Brain microvascular endothelial cell (primary cell): ENCODE results near the gene KLK2.

Source experiments
- DNase-seq: peaks from one replicate; pipeline ENCODE4 v3.0.0-alpha.2; 2020
- H3K27ac ChIP-seq: fragments of 250-450 bp; sonication (Bioruptor Pico); 2 replicates; pipeline ENCODE4 v1.5.1; 2020; ENCODE audit warnings: mild to moderate bottlenecking, moderate library complexity
- H3K27me3 ChIP-seq: fragments of 250-450 bp; sonication (Bioruptor Pico); replicated peaks from 2 replicates; pipeline ENCODE4 v1.5.1; 2020; ENCODE audit warnings: mild to moderate bottlenecking
- H3K36me3 ChIP-seq: fragments of 250-450 bp; sonication (Bioruptor Pico); replicated peaks from 2 replicates; pipeline ENCODE4 v1.5.1; 2020; ENCODE audit warnings: mild to moderate bottlenecking
- H3K4me3 ChIP-seq: 2 replicates; pipeline ENCODE4 v1.5.1; 2011; ENCODE audit warnings: low read depth, mild to moderate bottlenecking, control low read depth, low read length, moderate library complexity
- in situ Hi-C: cut with HindIII; loops from 2 replicates; pipeline ENCODE4 v1.10.0; 2017; ENCODE audit warnings: low sequenced_read_pairs, low pct_ligation_motif_present
- TF ChIP-seq, protein P1 (sequence below): IDR thresholded peaks from 2 replicates; pipeline ENCODE4 v1.5.1; 2011; ENCODE audit warnings: low read depth, mild to moderate bottlenecking, moderate library complexity, low read length, control low read depth, inconsistent platforms; ENCODE audit errors: missing control alignments

The KLK2 gene

DNA sequence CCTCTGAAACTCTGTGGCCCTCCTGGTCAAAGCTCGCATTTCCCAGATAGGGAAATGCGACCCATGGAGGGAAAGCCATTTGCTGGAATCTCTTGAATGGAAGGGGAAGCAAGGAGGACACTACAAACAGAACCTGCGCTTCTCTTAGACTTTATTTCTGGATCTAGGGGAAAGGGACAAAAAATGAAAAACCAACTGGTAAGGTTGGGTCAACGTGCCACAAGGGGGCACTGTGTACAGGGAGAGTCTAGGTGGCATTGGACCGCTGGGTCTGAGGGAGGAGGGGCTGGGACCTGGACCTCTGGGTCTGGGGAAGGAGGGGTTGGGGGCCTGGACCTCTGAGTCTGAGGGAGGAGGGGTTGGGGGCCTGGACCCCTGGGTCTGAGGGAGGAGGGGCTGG lies 33.0 kb downstream of the KLK2 start:
- no peak overlapping the region for H3K4me3 ChIP-seq
- no peak for DNase-seq
- in situ Hi-C loops, result no loop called here
- H3K27me3 ChIP-seq, result peaks cover 5% of the 10 kb centered on the region
- H3K27ac ChIP-seq, result no peak overlapping the region
- H3K36me3 ChIP-seq, result no peaks in the 10 kb centered on the region
- TF ChIP-seq, protein P1, sequence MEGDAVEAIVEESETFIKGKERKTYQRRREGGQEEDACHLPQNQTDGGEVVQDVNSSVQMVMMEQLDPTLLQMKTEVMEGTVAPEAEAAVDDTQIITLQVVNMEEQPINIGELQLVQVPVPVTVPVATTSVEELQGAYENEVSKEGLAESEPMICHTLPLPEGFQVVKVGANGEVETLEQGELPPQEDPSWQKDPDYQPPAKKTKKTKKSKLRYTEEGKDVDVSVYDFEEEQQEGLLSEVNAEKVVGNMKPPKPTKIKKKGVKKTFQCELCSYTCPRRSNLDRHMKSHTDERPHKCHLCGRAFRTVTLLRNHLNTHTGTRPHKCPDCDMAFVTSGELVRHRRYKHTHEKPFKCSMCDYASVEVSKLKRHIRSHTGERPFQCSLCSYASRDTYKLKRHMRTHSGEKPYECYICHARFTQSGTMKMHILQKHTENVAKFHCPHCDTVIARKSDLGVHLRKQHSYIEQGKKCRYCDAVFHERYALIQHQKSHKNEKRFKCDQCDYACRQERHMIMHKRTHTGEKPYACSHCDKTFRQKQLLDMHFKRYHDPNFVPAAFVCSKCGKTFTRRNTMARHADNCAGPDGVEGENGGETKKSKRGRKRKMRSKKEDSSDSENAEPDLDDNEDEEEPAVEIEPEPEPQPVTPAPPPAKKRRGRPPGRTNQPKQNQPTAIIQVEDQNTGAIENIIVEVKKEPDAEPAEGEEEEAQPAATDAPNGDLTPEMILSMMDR, result peak; percentile 30

DNA sequence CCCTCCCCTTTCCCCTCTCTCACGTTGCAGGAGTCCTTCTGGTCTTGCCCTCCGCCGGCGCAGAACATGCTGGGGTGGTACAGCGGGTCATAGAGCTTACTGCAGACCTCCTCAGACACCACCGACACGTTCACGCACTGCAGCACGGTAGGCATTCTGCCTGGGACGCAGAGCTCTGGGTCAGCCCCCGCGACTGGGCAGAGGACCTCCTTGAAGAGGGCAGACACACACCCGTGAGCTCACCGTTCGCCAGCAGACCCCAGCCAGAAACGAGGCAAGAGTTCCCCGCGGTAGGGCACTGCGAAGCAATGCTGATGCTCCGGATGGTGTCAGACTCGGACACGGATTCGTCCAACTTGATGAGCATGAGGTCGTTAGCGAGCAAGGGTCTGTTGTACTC lies 35.1 kb downstream of the KLK2 start:
- in situ Hi-C loops, result no loop called here
- H3K27me3 ChIP-seq, result peaks cover 22% of the 10 kb centered on the region

DNA sequence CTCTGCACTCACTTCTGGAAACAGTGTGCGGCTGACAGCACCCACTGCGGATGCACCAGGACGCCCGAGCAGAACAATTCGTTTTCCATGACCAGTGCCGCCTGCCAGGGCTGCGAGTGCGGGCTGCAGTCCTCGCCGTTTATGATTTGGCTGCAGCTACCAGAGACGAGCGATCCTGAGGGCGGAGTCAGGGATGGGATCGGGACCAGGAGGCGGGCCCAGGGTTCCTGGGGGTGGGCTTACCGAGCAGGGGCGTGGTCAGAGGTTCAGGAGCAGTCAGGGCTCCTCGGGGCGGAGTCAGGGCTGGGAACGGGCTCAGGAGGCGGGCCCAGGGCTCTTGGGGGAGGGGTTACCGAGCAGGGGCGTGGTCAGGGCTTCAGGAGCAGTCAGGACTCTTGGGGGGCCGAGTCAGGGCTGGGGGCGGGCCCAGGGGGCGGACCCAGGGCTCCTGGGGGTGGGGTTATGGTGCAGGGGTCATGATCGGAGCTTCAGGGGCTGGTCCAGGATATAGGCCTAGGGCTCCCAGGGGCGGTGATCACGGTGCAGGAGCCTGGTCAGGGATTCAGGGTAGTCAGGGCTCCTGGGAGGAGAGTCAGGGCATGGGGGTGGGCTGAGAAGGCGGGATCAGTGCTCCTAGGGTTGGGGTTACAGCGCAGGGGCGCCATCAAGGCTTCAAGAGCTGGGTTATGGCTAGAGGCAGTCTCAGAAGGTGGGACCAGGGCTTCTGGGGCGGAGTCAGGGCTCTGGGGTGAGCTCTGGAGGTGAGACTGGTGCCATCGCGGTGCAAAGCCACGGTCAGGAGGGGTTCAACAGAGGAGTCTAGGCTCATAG lies 36.2 kb downstream of the KLK2 start:
- Histone ChIP-seq H3K27ac (no peak overlapping the region), H3K36me3 (no peaks in the 10 kb centered on the region), H3K4me3 (no peak overlapping the region), H3K27me3 (peaks cover 22% of the 10 kb centered on the region)
- in situ Hi-C loops, result no loop called here
- DNase-seq, result peak; percentile 43
- TF ChIP-seq, protein P1, result no peak

More for the DNA sequence above, 35.1 kb downstream of the KLK2 start:
- TF ChIP-seq, protein P1, result no peak
- H3K27ac ChIP-seq, result no peak overlapping the region
- DNase-seq, result no peak
- H3K36me3 ChIP-seq, result no peaks in the 10 kb centered on the region
- no peak overlapping the region for H3K4me3 ChIP-seq

DNA sequence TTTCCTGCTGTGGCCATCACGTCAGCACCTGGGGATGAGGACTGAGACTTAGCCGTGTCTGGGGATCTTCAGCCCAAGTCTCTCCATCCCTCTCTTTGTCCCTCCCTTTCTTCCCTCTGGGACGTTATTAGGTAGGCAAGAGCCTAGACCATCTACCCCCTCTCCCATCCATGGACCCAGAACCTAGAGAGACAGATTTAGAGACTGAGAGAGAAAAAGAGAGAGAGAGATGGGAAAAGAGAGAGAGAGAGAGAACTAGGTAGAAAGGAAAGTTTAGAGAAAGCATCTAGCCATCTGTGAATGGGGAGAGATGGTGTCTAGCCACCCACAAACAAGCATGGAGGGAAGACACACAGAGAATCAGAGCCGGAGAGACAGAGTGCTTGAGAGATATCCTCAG lies 37.5 kb downstream of the KLK2 start:
- in situ Hi-C loops, result no loop called here
- H3K36me3 ChIP-seq, result no peaks in the 10 kb centered on the region

DNA sequence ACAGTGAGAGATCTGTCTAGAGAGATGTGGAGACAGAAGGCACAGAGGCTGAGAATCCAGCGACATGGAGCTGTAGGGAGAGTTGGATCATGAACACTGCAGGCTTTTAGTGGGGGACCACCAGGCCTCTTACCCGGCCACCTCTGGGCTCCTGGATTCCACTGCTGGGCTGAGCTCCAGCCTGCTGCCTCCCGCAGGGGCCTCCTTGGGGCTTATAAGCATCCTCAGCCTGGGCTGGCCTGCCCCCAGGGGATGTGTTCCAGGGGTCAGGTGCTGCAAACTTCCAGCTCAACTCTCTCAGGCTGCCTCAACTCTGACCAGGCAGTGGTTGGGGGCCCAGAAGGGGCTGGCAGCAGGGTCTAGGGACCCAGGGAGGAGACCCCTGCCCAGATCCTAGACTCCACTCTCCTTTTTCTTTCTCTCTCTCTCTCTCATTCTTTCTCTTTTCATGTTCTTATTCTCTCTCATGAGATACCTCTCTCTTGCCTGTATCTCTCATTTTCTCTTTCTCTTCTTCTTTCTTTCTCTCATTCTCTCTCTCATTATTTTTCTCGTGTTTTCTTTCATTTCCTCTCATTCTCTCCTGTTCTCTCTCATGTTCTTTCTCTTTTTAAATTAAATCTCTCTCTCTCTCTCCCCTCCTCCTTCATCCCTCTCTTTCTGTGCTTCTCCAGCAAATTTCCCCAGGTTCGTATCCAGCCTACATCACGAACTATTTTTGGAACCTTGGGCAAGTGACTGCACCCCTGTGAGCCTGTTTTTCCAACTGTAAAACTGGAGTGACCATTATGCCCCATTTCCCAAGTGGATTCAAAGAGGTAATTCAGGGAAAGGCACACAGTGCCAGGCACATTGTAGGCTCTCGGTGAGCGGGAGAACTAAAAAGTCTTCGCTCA lies 38.2 kb downstream of the KLK2 start, which contains the start of gene KLK4:
KLK4 (minus strand) TSS at position 190 of the 896 bp plus-strand sequence. CDS start 657 bp downstream, outside the sequence.
- Histone ChIP-seq H3K36me3 (no peaks in the 10 kb centered on the region), H3K4me3 (no peak within 1 kb of the TSS), H3K27me3 (peaks cover 22% of the 10 kb centered on the region), H3K27ac (no peak within 1 kb of the TSS)
- in situ Hi-C loops, result no loop called here
- TF ChIP-seq, protein P1, result no peak
- no peak for DNase-seq

More for the DNA sequence above, 37.5 kb downstream of the KLK2 start:
- no peak overlapping the region for H3K27ac ChIP-seq
- no peak for DNase-seq
- no peak overlapping the region for H3K4me3 ChIP-seq
- peaks cover 22% of the 10 kb centered on the region for H3K27me3 ChIP-seq
- TF ChIP-seq, protein P1, result no peak
